CD14-positive monocyte (primary cell): ENCODE data around the gene DCPS. TPM values are rescaled to one million over a fixed set of nuclear protein-coding genes. Genes with fewer than 3 reads are reported as not detected.

Experiments
- DNase-seq, 3 donors: peaks; one replicate each; pipeline ENCODE4 v3.0.0-alpha.2; 2011 to 2022
- H2AFZ ChIP-seq: 2 replicates; pipeline ENCODE4 v1.6.0; 2012; ENCODE audit warnings: mild to moderate bottlenecking, low read depth, low read length, inconsistent platforms; ENCODE audit not compliant: insufficient read depth, poor library complexity, severe bottlenecking
- H3K27ac ChIP-seq, 2 donors: 1 replicate in 1 of 2; 2 replicates in 1 of 2; pipeline ENCODE4 v1.5.1; 2012 to 2013; ENCODE audit warnings: low read length in 2 of 2, control low read depth in 1 of 2, inconsistent platforms in 1 of 2, low read depth in 1 of 2, mild to moderate bottlenecking in 1 of 2
- H3K27me3 ChIP-seq, 2 donors: one replicate each; pipeline versions ENCODE4 v1.6.0 to v1.6.1; 2011 to 2013; ENCODE audit warnings: low read length in 2 of 2; ENCODE audit not compliant: control insufficient read depth in 2 of 2, insufficient read depth in 2 of 2
- H3K36me3 ChIP-seq, 2 donors: replicated peaks in 1 of 2; 1 replicate in 1 of 2; 2 replicates in 1 of 2; pipeline versions ENCODE4 v1.5.1 to v1.6.1; 2012 to 2013; ENCODE audit warnings: low read length in 2 of 2, control low read depth in 1 of 2, inconsistent platforms in 1 of 2, mild to moderate bottlenecking in 1 of 2; ENCODE audit not compliant: insufficient read depth in 2 of 2, control insufficient read depth in 1 of 2
- H3K4me1 ChIP-seq, 2 donors: 1 replicate in 1 of 2; 2 replicates in 1 of 2; pipeline versions ENCODE4 v1.5.1 to v1.6.1; 2012 to 2013; ENCODE audit warnings: low read length in 2 of 2, control low read depth in 1 of 2, inconsistent platforms in 1 of 2, mild to moderate bottlenecking in 1 of 2, moderate library complexity in 1 of 2; ENCODE audit not compliant: insufficient read depth in 2 of 2, control insufficient read depth in 1 of 2
- H3K4me2 ChIP-seq: replicated peaks from 2 replicates; pipeline ENCODE3; 2012; ENCODE audit warnings: low read length, moderate library complexity, mild to moderate bottlenecking; ENCODE audit not compliant: poor library complexity, severe bottlenecking; ENCODE audit errors: extremely low read depth
- H3K4me3 ChIP-seq, 3 experiments: fragments of 200-600 bp in 1 of 3; sonication (generic) in 1 of 3; replicated peaks in 1 of 3; 1 replicate in 2 of 3; 2 replicates in 1 of 3; pipeline ENCODE4 v1.5.1; 2011 to 2013; ENCODE audit warnings: low read length in 3 of 3, mild to moderate bottlenecking in 3 of 3, control low read depth in 2 of 3, low read depth in 2 of 3, inconsistent platforms in 1 of 3, moderate library complexity in 1 of 3
- H3K79me2 ChIP-seq: 2 replicates; pipeline ENCODE4 v1.6.0; 2012; ENCODE audit warnings: mild to moderate bottlenecking, control low read depth, inconsistent platforms, low read length, moderate library complexity; ENCODE audit not compliant: insufficient read depth
- H3K9ac ChIP-seq: 2 replicates; pipeline ENCODE4 v1.6.0; 2017; ENCODE audit warnings: low read length, mild to moderate bottlenecking; ENCODE audit not compliant: insufficient read depth, poor library complexity, severe bottlenecking
- H3K9me3 ChIP-seq, 2 donors: replicated peaks in 1 of 2; 1 replicate in 1 of 2; 2 replicates in 1 of 2; pipeline versions ENCODE4 v1.5.1 to v1.6.1; 2012 to 2013; ENCODE audit warnings: low read length in 2 of 2, control low read depth in 1 of 2; ENCODE audit not compliant: control insufficient read depth in 1 of 2, insufficient read depth in 1 of 2
- H4K20me1 ChIP-seq: 2 replicates; pipeline ENCODE4 v1.6.0; 2012; ENCODE audit warnings: mild to moderate bottlenecking, low read length, control low read depth, moderate library complexity; ENCODE audit not compliant: insufficient read depth
- H3K27ac Mint-ChIP-seq, 7 donors: one replicate each; pipeline ENCODE4 v1.8.0; 2020; ENCODE audit warnings: mild to moderate bottlenecking in 7 of 7, mixed read lengths in 7 of 7, moderate library complexity in 6 of 7, inconsistent platforms in 2 of 7
- H3K27me3 Mint-ChIP-seq, 3 donors: one replicate each; pipeline ENCODE4 v1.8.0; 2021 to 2022; ENCODE audit warnings: low read depth in 3 of 3, mild to moderate bottlenecking in 3 of 3, mixed read lengths in 3 of 3, moderate library complexity in 3 of 3, inconsistent platforms in 1 of 3
- H3K36me3 Mint-ChIP-seq, 2 donors: one replicate each; pipeline ENCODE4 v1.8.0; 2020; ENCODE audit warnings: mixed read lengths in 2 of 2, inconsistent platforms in 1 of 2, mild to moderate bottlenecking in 1 of 2
- H3K4me1 Mint-ChIP-seq: one replicate; pipeline ENCODE4 v1.8.0; 2020; ENCODE audit warnings: mild to moderate bottlenecking, mixed read lengths
- H3K4me3 Mint-ChIP-seq, 2 donors: one replicate each; pipeline ENCODE4 v1.8.0; 2020; ENCODE audit warnings: mild to moderate bottlenecking in 2 of 2, mixed read lengths in 2 of 2, moderate library complexity in 1 of 2
- H3K9me3 Mint-ChIP-seq, 7 donors: one replicate each; pipeline ENCODE4 v1.8.0; 2020 to 2022; ENCODE audit warnings: mixed read lengths in 7 of 7, mild to moderate bottlenecking in 6 of 7, moderate library complexity in 6 of 7, inconsistent platforms in 2 of 7
- WGBS: methylation state at CpG from one replicate; pipeline ENCODE4 v1.1.5; 2013; ENCODE audit warnings: missing lambda C conversion rate; ENCODE audit not compliant: insufficient coverage; 5-methylcytosine and 5-hydroxymethylcytosine counted together
- intact Hi-C, 2 donors: fragments of 100-400 bp; cut with micrococcal nuclease; formaldehyde crosslinking; loops; one replicate each; pipeline versions ENCODE4 v1.15.0 to v1.15.1; 2023
- polyA plus RNA-seq, 3 donors: library from polyadenylated mRNA; depleted of rRNA in 1 of 3; unstranded in 2 of 3; stranded (reverse) in 1 of 3; fragments of 300-500 nt in 2 of 3; fragments of >200 nt in 1 of 3; fragmentation: Illumina TruSeq in 2 of 3; gene quantifications; 1 replicate in 2 of 3; 2 replicates in 1 of 3; pipeline ENCODE4 v1.2.3, GENCODE V29; 2012 to 2021
- TF ChIP-seq, protein P1 (sequence below): fragments of 200-600 bp; IDR thresholded peaks from one replicate; pipeline ENCODE4 v1.8.0; 2022; ENCODE audit warnings: antibody characterized with exemption, mild to moderate bottlenecking

The DCPS gene
- polyA plus RNA-seq, 3 donors = 26.3 to 30.7 (median 30.4) TPM

DNA sequence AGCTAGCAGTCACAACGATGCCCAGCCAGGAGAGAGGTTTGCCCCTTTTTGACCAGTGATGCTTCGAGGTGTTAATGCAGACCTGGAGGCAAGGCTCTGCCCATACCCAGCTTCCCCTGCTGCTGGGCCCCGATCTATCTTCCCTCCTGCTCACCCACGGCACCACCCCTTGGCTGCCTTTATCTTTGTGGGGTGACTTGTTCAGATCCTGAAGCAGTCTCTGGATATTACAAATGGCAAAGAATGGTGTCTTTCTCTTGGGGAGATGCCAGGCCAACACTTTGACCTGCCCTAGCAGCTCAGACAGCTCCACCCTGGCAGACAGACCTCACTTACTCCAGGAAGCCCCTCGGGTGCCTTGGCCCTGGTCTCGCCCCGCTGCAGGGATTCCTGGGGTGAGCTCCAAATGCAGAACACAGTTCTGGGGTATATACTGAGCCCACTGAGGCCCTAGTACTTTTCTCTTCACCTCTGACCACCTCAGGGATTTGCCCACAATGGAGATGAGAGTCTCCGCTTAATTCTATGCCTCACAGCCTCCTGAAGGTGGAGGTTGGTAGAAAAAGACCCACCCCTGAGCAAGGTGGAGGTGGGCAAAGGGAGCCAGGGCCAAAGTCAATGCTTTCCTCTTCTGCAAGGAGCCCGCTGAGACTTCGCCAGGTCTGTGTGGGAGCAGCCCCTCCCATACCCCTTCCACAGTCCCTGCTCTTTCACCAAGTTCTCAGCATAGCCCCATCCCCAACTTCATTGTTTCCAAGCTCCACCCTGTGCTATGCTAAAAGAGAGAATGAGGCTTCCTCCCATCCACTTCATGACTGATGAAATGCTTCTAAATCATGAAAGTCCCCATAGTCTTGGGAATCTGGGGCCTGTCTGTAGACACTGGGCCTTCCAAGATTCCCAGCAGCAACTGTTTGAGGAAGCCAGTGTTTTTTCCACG lies 40.6 kb downstream of the DCPS start:
- H3K36me3 ChIP-seq = peaks cover 47 to 75% of the 10 kb centered on the region in 2 donors
- H3K9ac ChIP-seq = no peak overlapping the region
- intact Hi-C loops = no loop called here
- peaks cover 30 to 31% of the 10 kb centered on the region in 2 donors for H3K4me1 ChIP-seq
- Mint-ChIP-seq H3K4me1 (peaks cover 39% of the 10 kb centered on the region), H3K4me3 (no peak overlapping the region), H3K27me3 (peaks cover 0 to 6% (median 2%) of the 10 kb centered on the region in 3 donors), H3K9me3 (no peaks in the 10 kb centered on the region), H3K27ac (peak overlapping the region in 6 of 7 donors; percentile 28 to 97 (median 86)), H3K36me3 (peaks cover 80 to 89% of the 10 kb centered on the region in 2 donors)
- no peak for DNase-seq
- TF ChIP-seq, protein P1, sequence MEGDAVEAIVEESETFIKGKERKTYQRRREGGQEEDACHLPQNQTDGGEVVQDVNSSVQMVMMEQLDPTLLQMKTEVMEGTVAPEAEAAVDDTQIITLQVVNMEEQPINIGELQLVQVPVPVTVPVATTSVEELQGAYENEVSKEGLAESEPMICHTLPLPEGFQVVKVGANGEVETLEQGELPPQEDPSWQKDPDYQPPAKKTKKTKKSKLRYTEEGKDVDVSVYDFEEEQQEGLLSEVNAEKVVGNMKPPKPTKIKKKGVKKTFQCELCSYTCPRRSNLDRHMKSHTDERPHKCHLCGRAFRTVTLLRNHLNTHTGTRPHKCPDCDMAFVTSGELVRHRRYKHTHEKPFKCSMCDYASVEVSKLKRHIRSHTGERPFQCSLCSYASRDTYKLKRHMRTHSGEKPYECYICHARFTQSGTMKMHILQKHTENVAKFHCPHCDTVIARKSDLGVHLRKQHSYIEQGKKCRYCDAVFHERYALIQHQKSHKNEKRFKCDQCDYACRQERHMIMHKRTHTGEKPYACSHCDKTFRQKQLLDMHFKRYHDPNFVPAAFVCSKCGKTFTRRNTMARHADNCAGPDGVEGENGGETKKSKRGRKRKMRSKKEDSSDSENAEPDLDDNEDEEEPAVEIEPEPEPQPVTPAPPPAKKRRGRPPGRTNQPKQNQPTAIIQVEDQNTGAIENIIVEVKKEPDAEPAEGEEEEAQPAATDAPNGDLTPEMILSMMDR = no peak
- H3K4me2 ChIP-seq = no peak overlapping the region
- H3K79me2 ChIP-seq = peaks cover 32% of the 10 kb centered on the region
- 89% methylated on average over 8 of the region's 11 CpGs for WGBS
- no peak overlapping the region for H2AFZ ChIP-seq
- H3K4me3 ChIP-seq = no peak overlapping the region
- H3K27me3 ChIP-seq = no peaks in the 10 kb centered on the region
- H3K27ac ChIP-seq = peak overlapping the region in 1 of 2 donors; percentile 89
- no peaks in the 10 kb centered on the region for H3K9me3 ChIP-seq
- peaks cover 6% of the 10 kb centered on the region for H4K20me1 ChIP-seq

DNA sequence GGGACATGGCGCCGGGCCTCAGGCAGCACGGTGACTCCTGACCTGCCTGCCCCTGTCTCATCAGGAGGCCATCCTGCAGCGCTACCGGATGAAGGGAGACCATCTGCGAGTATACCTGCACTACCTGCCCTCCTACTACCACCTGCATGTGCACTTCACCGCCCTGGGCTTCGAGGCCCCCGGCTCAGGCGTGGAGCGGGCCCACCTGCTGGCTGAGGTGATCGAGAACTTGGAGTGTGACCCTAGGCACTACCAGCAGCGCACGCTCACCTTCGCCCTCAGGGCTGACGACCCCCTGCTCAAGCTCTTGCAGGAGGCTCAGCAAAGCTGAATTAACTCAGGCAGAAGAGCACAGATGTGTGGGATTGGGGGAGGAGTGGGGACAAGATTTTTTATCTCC lies 41.4 kb downstream of the DCPS start:
- H3K9ac ChIP-seq = no peak overlapping the region
- peak overlapping the region; percentile 75 to 89 for H3K27ac ChIP-seq
- H3K79me2 ChIP-seq = peaks cover 41% of the 10 kb centered on the region
- Mint-ChIP-seq H3K27me3 (peaks cover 0 to 6% (median 2%) of the 10 kb centered on the region in 3 donors), H3K4me3 (peak overlapping the region in 1 of 2 donors; percentile 48), H3K36me3 (peaks cover 71 to 83% of the 10 kb centered on the region in 2 donors), H3K27ac (peak overlapping the region; percentile 83 to 97 (median 91)), H3K4me1 (peaks cover 39% of the 10 kb centered on the region), H3K9me3 (no peaks in the 10 kb centered on the region)
- H3K9me3 ChIP-seq = no peaks in the 10 kb centered on the region
- no peaks in the 10 kb centered on the region for H3K27me3 ChIP-seq
- H3K4me3 ChIP-seq = peak overlapping the region in 1 of 3 experiments; percentile 20
- peaks cover 6% of the 10 kb centered on the region for H4K20me1 ChIP-seq
- H3K4me1 ChIP-seq = peaks cover 30 to 31% of the 10 kb centered on the region in 2 donors
- H3K36me3 ChIP-seq = peaks cover 40 to 66% of the 10 kb centered on the region in 2 donors
- TF ChIP-seq, protein P1 = no peak
- peak overlapping the region; percentile 24 for H3K4me2 ChIP-seq
- no peak for DNase-seq
- H2AFZ ChIP-seq = no peak overlapping the region
- 95% methylated on average over 15 of the region's 16 CpGs for WGBS
- intact Hi-C loops = no loop called here
